K562 (cell line): ENCODE data around the gene SMS. TPM values are rescaled to one million over a fixed set of nuclear protein-coding genes. Genes with fewer than 3 reads are reported as not detected.

Experiments
- ATAC-seq: fragments of 200-7000 bp; cut with Tn5 transposase; 3 replicates; pipeline ENCODE4 v1.9.1; 2020; ENCODE audit warnings: moderate library complexity
- BruUV-seq: library from RNA; stranded (reverse); fragments of 400-500 nt; replicated peaks from 2 replicates; lab custom pipeline; 2021; lab: Mats Ljungman, UMichigan
- CTCF ChIA-PET: fragments of 300-600 bp; formaldehyde crosslinking; extraction: SDS; loops from one replicate; lab custom pipeline; 2021; ENCODE audit warnings: low intra/inter-chr PET ratio; lab: Yijun Ruan, JAX
- POLR2A ChIA-PET: fragments of 300-600, 350-650 bp; sonication (Branson Sonifier 250); formaldehyde crosslinking; extraction: SDS; loops from one replicate; lab custom pipeline; 2021; ENCODE audit warnings: antibody characterized with exemption, inconsistent platforms; lab: Yijun Ruan, JAX
- DNase-seq, 4 experiments: peaks; one replicate each; pipeline versions ENCODE4 v3.0.0 to v3.0.0-alpha.2; 2011 to 2018; ENCODE audit warnings: low spot score in 3 of 4, mixed read lengths in 3 of 4; ENCODE audit errors: extremely low read depth in 1 of 4
- FAIRE-seq: peaks from 2 replicates; lab custom pipeline; 2011; peaks lifted over from hg19 to GRCh38; lab: Jason Lieb, UNC
- H2AFZ ChIP-seq: 2 replicates; pipeline ENCODE4 v1.6.0; 2011; ENCODE audit warnings: low read depth, low read length, control low read depth, inconsistent platforms
- H3K27ac ChIP-seq: fragments of 200-600 bp; 3 replicates; pipeline ENCODE4 v1.8.0; 2011; ENCODE audit warnings: low read depth, mild to moderate bottlenecking, control low read depth, inconsistent platforms, low read length, moderate library complexity, mixed read lengths; ENCODE audit errors: extremely low read depth
- H3K27me3 ChIP-seq, 2 experiments: fragments of 300-600 bp in 1 of 2; 2 replicates in 1 of 2; 3 replicates in 1 of 2; pipeline versions ENCODE4 v1.6.0 to v1.8.0; 2011; ENCODE audit warnings: inconsistent platforms in 2 of 2, low read length in 2 of 2, mild to moderate bottlenecking in 1 of 2, mixed read lengths in 1 of 2, moderate library complexity in 1 of 2; ENCODE audit not compliant: control insufficient read depth in 2 of 2, insufficient read depth in 2 of 2
- H3K36me3 ChIP-seq: fragments of 300-600 bp; 3 replicates; pipeline ENCODE4 v1.8.0; 2011; ENCODE audit warnings: mild to moderate bottlenecking, low read length, inconsistent platforms; ENCODE audit not compliant: control insufficient read depth, insufficient read depth
- H3K4me1 ChIP-seq, 2 experiments: fragments of 200-600 bp in 1 of 2; replicated peaks in 1 of 2; 2 replicates in 1 of 2; 3 replicates in 1 of 2; pipeline versions ENCODE4 v1.5.1 to v1.8.0; 2011; ENCODE audit warnings: inconsistent platforms in 2 of 2, low read length in 2 of 2, mild to moderate bottlenecking in 1 of 2, mixed read lengths in 1 of 2, moderate library complexity in 1 of 2; ENCODE audit not compliant: control insufficient read depth in 2 of 2, insufficient read depth in 2 of 2
- H3K4me2 ChIP-seq: 2 replicates; pipeline ENCODE4 v1.6.1; 2011; ENCODE audit warnings: low read length, control low read depth, inconsistent platforms, mixed read lengths; ENCODE audit not compliant: insufficient read depth
- H3K4me3 ChIP-seq: fragments of 200-600 bp; sonication (generic), shearing (Covaris generic); 2 replicates; pipeline ENCODE4 v1.5.1; 2016; ENCODE audit warnings: control low read depth, inconsistent platforms
- H3K79me2 ChIP-seq: fragments of 200-600 bp; 3 replicates; pipeline ENCODE4 v1.8.0; 2011; ENCODE audit warnings: low read length, inconsistent platforms; ENCODE audit not compliant: control insufficient read depth, insufficient read depth
- H3K9ac ChIP-seq, 2 experiments: 2 replicates each; pipeline versions ENCODE4 v1.6.0 to v1.6.1; 2011; ENCODE audit warnings: low read depth in 2 of 2, low read length in 2 of 2, control low read depth in 1 of 2, inconsistent platforms in 1 of 2, mild to moderate bottlenecking in 1 of 2, mixed read lengths in 1 of 2; ENCODE audit not compliant: insufficient read depth in 1 of 2
- H3K9me1 ChIP-seq: one replicate; pipeline ENCODE4 v1.6.0; 2011; ENCODE audit warnings: inconsistent platforms, mild to moderate bottlenecking, low read length, moderate library complexity; ENCODE audit not compliant: control insufficient read depth, insufficient read depth
- H3K9me3 ChIP-seq: replicated peaks from 2 replicates; pipeline ENCODE4 v1.5.1; 2011; ENCODE audit warnings: low read depth, low read length, inconsistent platforms; ENCODE audit not compliant: control insufficient read depth, insufficient read depth
- H4K20me1 ChIP-seq: replicated peaks from 2 replicates; pipeline ENCODE4 v1.6.1; 2011; ENCODE audit warnings: low read length, inconsistent platforms, mixed read lengths; ENCODE audit not compliant: control insufficient read depth, insufficient read depth
- ARID1B ChIP-seq: fragments of 450-650 bp; IDR thresholded peaks from 2 replicates; pipeline ENCODE4 v1.6.1; 2016; ENCODE audit warnings: antibody characterized with exemption, mild to moderate bottlenecking, inconsistent platforms
- CBFA2T3 ChIP-seq: fragments of 450-650 bp; IDR thresholded peaks from 2 replicates; pipeline ENCODE4 v1.6.1; 2017
- EP400 ChIP-seq: fragments of 450-650 bp; IDR thresholded peaks from 2 replicates; pipeline ENCODE4 v1.6.1; 2017; ENCODE audit warnings: antibody characterized with exemption, mild to moderate bottlenecking, moderate library complexity
- MXI1 ChIP-seq: IDR thresholded peaks from 2 replicates; pipeline ENCODE4 v1.6.1; 2011; ENCODE audit warnings: low read depth, mild to moderate bottlenecking, improper control_type of control experiment, low read length
- NEUROD1 ChIP-seq: fragments of 150-350 bp; IDR thresholded peaks from 2 replicates; pipeline ENCODE4 v1.6.1; 2014; ENCODE audit warnings: borderline replicate concordance, low read length, low read depth; ENCODE audit not compliant: partially characterized antibody
- NR2F6 ChIP-seq: fragments of 450-650 bp; formaldehyde crosslinking; IDR thresholded peaks from 2 replicates; pipeline ENCODE4 v1.4.0; 2020; ENCODE audit warnings: mild to moderate bottlenecking
- STAT5A ChIP-seq: IDR thresholded peaks from 2 replicates; pipeline ENCODE4 v1.6.1; 2012; ENCODE audit warnings: low read length, inconsistent platforms, borderline replicate concordance
- TAL1 ChIP-seq: fragments of 450-650 bp; IDR thresholded peaks from 2 replicates; pipeline ENCODE4 v1.6.1; 2016; ENCODE audit warnings: mild to moderate bottlenecking
- TCFL5 ChIP-seq: fragments of 250-450 bp; sonication (Bioruptor Pico); conservative IDR thresholded peaks from 2 replicates; pipeline ENCODE4 v1.6.1; 2021; ENCODE audit warnings: mild to moderate bottlenecking, moderate library complexity, matching md5 sums
- TEAD4 ChIP-seq, 2 experiments: sonication (generic) in 1 of 2; formaldehyde crosslinking in 1 of 2; IDR thresholded peaks; 2 replicates each; pipeline versions ENCODE4 v1.6.1 to v1.8.0; 2012 to 2022; ENCODE audit warnings: borderline replicate concordance in 1 of 2, inconsistent platforms in 1 of 2, low read length in 1 of 2, mild to moderate bottlenecking in 1 of 2, missing genetic modification reagents in 1 of 2
- ZNF384 ChIP-seq: IDR thresholded peaks from 2 replicates; pipeline ENCODE4 v1.6.1; 2012; ENCODE audit warnings: low read depth, low read length, improper control_type of control experiment
- ZNF699 ChIP-seq: fragments of 250-450 bp; sonication (Bioruptor Pico); IDR thresholded peaks from 2 replicates; pipeline ENCODE4 v1.8.0; 2021; ENCODE audit warnings: mild to moderate bottlenecking, moderate library complexity; ENCODE audit not compliant: insufficient replicate concordance
- WGBS: fragments of 100-300 bp; shearing (Covaris generic); methylation state at CpG from one replicate; pipeline ENCODE4 v1.1.6; 2016; ENCODE audit warnings: low coverage, mixed read lengths; ENCODE audit not compliant: insufficient coverage; ENCODE audit errors: missing lambda C conversion rate; 5-methylcytosine and 5-hydroxymethylcytosine counted together
- in situ Hi-C: fragments of 300-500 bp; cut with MboI; formaldehyde crosslinking; loops from 4 replicates; pipeline ENCODE4 v1.15.0; 2018; ENCODE audit warnings: inconsistent platforms, mixed read lengths
- intact Hi-C: fragments of 100-400 bp; cut with micrococcal nuclease; formaldehyde crosslinking; loops from 2 replicates; pipeline ENCODE4 v1.14.2; 2022
- polyA plus RNA-seq, 8 experiments: library from polyadenylated mRNA; depleted of rRNA in 4 of 8; stranded (reverse) in 5 of 8; unstranded in 3 of 8; fragments of >200 nt; fragmentation: Nextera tagmentation in 2 of 8; fragmentation: Illumina TruSeq in 1 of 8; extraction: Ambion mirVana in 2 of 8; extraction: Trizol in 1 of 8; gene quantifications; 2 replicates each; pipeline versions ENCODE4 v1.2.1 to v1.2.3, GENCODE V29; 2011 to 2014; ENCODE audit warnings: inconsistent platforms in 1 of 8, missing spikeins in 1 of 8
- total RNA-seq, 7 experiments: library from RNA; depleted of rRNA in 6 of 7; stranded (reverse); fragments of >200 nt in 6 of 7; fragmentation: Illumina TruSeq in 2 of 7; extraction: Trizol in 2 of 7; gene quantifications; 2 replicates each; pipeline versions ENCODE4 v1.2.1 to v1.2.3, GENCODE V29; 2011 to 2021; ENCODE audit warnings: low replicate concordance in 1 of 7
- TF ChIP-seq, protein P1 (sequence below): sonication (generic); formaldehyde crosslinking; IDR thresholded peaks from 2 replicates; pipeline ENCODE4 v1.8.1; 2023; ENCODE audit warnings: mild to moderate bottlenecking, missing genetic modification reagents, moderate library complexity
- TF ChIP-seq, protein P2 (sequence below): fragments of 450-650 bp; formaldehyde crosslinking; IDR thresholded peaks from 2 replicates; pipeline ENCODE4 v1.4.0; 2020; ENCODE audit warnings: mild to moderate bottlenecking, moderate library complexity

The SMS gene
- total and polyA plus RNA-seq, 9 of the 15 experiments (the other 6 are each of a cell fraction or from before 2014, with no cell fraction given): 71.1 to 193 (median 152) TPM

DNA sequence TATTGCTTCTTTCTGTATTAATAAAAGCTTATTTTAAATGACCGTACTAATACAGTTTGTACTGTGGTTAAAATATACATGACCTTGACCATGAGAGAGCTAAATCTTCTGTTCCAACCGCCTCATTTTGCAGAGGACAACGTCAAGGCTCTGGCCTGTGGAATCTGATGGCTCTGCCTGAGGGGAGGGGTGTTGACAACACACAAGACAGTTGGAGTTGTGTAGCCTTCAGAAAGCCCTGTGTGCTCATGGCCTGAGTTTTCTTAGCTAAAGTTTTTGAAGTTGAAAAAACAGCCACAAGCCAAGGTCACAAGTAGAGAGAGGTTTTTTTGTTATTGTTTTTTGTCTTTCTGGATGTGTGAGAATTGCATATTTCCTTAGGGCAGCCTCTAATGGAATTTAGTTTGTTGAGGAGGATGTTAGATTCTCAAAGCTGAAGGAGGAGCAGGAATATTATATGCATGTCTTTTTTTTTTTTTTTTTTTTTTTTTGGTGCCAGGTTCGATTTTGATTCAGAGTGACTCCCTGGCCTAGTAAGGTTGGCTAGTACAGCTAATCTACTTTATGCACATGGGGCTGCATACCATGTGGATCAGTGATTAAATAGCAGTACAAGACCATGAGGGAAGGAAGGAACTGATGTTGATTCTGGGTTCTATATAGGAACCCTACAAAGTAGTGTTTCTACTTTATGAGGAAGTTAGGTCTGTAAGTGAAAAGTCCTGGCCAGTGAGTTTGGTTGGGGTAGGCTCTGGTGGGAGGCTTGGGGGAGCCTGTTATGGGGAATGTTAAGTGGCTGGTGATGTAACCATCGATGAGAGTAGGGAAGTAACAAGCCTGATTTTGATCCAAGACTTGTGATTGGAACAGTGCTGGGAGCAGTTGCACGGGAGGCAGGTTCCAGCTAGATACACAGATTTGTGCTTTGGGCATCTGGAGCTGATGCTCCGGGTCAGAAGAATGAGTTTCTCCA, 20.3 kb downstream of the SMS start:
- H3K4me3 ChIP-seq: no peak overlapping the region
- no peaks in the 10 kb centered on the region for H3K9me3 ChIP-seq
- H3K27ac ChIP-seq: peak overlapping the region; percentile 51; the same call in 2 of the 3 replicates
- peaks cover 22% of the 10 kb centered on the region for H4K20me1 ChIP-seq
- no TSS peak for BruUV-seq
- no peak overlapping the region for H2AFZ ChIP-seq
- peak in 2 of 4 experiments; percentile 13 to 37 for DNase-seq
- H3K9ac ChIP-seq: peak overlapping the region in 1 of 2 experiments; percentile 68; a peak in 1 of 4 replicates
- WGBS: 32% methylated on average over 7 of the region's 7 CpGs
- H3K36me3 ChIP-seq: peaks cover 5% of the 10 kb centered on the region; the same call in 1 of the 3 replicates
- TF ChIP-seq TCFL5: no peak
- peak; percentile 38; the same call in 1 of the 2 replicates for TF ChIP-seq TEAD4 (IDR thresholded peaks at IDR 0.05; ENCODE audit: low read length)
- no peak for TF ChIP-seq TEAD4 (CRISPR knock-in tag; IDR thresholded peaks at IDR 0.05; ENCODE audit: borderline replicate concordance)
- no peak for TF ChIP-seq NR2F6 (CRISPR knock-in tag)
- TF ChIP-seq, protein P1, sequence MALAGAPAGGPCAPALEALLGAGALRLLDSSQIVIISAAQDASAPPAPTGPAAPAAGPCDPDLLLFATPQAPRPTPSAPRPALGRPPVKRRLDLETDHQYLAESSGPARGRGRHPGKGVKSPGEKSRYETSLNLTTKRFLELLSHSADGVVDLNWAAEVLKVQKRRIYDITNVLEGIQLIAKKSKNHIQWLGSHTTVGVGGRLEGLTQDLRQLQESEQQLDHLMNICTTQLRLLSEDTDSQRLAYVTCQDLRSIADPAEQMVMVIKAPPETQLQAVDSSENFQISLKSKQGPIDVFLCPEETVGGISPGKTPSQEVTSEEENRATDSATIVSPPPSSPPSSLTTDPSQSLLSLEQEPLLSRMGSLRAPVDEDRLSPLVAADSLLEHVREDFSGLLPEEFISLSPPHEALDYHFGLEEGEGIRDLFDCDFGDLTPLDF (CRISPR knock-in tag): no peak
- no peak for TF ChIP-seq NEUROD1
- no peak for TF ChIP-seq MXI1
- TF ChIP-seq EP400: no peak
- no peak for TF ChIP-seq ZNF699
- TF ChIP-seq, protein P2, sequence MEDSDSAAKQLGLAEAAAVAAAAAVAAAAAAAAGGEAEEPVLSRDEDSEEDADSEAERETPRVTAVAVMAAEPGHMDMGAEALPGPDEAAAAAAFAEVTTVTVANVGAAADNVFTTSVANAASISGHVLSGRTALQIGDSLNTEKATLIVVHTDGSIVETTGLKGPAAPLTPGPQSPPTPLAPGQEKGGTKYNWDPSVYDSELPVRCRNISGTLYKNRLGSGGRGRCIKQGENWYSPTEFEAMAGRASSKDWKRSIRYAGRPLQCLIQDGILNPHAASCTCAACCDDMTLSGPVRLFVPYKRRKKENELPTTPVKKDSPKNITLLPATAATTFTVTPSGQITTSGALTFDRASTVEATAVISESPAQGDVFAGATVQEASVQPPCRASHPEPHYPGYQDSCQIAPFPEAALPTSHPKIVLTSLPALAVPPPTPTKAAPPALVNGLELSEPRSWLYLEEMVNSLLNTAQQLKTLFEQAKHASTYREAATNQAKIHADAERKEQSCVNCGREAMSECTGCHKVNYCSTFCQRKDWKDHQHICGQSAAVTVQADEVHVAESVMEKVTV (CRISPR knock-in tag): no peak
- 0 out of 2 replicates have a peak, but pooled peaks have one; percentile 16 for TF ChIP-seq STAT5A
- 0 out of 2 replicates have a peak, but pooled peaks have one; percentile 42 for TF ChIP-seq CBFA2T3
- 0 out of 2 replicates have a peak, but pooled peaks have one; percentile 33 for TF ChIP-seq ARID1B
- TF ChIP-seq ZNF384: peak; percentile 27; the same call in 1 of the 2 replicates
- TF ChIP-seq TAL1: peak; percentile 48
- TF ChIP-seq, all 486 proteins: peak for 6
- ChIA-PET POLR2A (interaction anchor here (0.6 to 1.4 kb wide), 5 partner anchors 9 to 1337 kb away, joined by 3 to 5 read pairs (median 4); no protein-coding TSS in a partner anchor), CTCF (no interaction called here)
- Histone ChIP-seq H3K4me1 (peaks cover 7 to 26% of the 10 kb centered on the region in 2 experiments), H3K9me1 (no peaks in the 10 kb centered on the region), H3K27me3 (no peaks in the 10 kb centered on the region), H3K79me2 (peaks cover 93% of the 10 kb centered on the region), H3K4me2 (no peak overlapping the region; the same call in 1 of the 2 replicates)
- ATAC-seq (peak; percentile 79), FAIRE-seq (peak; percentile 72)
- in situ Hi-C loops (no loop called here), intact Hi-C loops (no loop called here)
